ENCODE data around the gene RPL35. TPM values are rescaled to one million over a fixed set of nuclear protein-coding genes. Genes with fewer than 3 reads are reported as not detected.

The RPL35 gene
- polyA plus RNA-seq (2013, experiment 1 of 2; ENCODE audit: insufficient read length): 1,338 TPM
- polyA plus RNA-seq (2013, experiment 2 of 2; ENCODE audit: insufficient read length): 1,339 TPM

DNA sequence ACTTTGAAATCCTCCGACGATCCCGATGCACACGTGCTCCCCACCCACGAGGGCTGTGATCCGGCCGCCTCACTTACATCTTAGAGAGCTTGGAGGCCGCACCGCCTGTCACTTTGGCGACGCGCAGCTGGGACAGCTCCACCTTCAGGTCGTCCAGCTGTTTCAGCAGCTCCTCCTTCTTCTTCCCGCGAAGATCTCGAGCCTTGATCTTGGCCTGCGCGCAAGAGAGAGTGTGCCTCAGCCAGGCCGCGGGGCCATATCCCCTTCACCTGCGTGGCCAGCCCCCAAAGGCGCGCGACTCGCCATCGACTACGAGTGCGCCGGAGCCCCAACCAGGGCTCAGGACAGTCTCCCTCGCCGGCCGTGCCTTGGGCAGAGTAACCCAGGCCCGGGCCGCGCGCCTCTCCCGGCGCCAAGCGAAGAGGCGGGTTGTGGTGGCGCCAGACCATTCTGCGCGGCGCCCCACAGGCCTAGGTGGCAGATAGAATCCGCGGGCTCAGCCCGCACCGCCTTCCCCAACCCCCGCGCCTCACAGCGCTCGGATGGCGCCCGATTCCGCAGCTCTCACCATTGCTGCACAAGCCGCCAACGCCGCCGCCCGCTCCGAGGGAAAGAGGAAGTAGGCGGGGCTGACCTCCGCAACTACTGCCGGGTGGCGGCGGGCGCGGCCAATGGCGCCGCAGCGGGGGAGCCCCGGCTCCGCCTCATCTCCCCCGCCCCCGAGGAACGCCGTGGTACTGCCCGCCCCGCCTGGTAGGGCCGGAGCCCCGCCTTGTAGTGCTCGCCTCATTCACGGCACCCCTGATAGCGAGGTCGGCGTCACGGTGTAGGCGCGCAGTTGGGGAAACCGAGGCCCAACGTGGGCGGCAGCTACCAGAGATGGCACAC is at the start of gene RPL35, which contains the start of gene ARPC5L:
Gene RPL35, minus strand, starts transcription at position 616 of the 888 bp plus-strand sequence. Its CDS starts 45 bp downstream, at position 571.
Gene ARPC5L, plus strand, starts transcription at position 789 of the 888 bp plus-strand sequence. CDS start 7,161 bp downstream, outside the sequence.
- DNase-seq: peak; percentile 94

DNA sequence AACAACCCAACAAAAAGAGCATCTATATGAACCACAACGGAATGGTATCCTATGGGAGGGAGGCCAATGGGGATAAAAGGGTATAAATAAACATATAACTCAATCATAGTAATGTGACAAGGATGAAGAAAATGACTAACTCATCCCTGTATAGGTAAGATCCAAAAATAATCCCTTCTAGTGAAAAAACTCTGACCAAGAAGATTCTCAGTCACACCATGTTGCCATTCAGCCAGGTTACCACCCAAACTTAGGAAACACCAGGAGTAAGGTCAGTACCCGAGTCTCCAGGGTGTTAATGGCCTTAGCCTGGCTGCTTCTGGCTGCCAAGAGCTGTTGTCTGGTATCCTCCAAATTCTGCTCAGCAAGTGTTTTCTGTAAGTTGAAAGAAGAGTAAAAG is 46.3 kb upstream of the RPL35 start:
- DNase-seq: no peak

DNA sequence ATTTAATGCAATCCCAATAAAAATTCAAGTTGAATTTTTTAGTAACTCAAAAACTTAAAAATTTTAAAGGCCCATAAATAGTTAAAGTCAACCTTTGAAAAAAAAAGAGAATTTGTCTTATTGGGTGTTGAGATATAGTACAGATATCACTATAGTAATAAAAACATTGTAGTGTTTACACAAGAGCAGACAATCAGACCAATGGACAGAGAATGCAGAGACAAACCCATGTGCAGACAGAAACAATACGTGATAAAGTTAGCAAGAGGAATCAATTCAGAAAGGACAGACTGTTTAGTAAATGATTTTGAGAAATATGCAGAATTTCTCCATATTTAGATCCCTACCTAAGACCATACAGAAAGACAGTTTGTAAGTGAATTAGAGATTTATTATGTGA is 45.2 kb upstream of the RPL35 start:
- DNase-seq: no peak

DNA sequence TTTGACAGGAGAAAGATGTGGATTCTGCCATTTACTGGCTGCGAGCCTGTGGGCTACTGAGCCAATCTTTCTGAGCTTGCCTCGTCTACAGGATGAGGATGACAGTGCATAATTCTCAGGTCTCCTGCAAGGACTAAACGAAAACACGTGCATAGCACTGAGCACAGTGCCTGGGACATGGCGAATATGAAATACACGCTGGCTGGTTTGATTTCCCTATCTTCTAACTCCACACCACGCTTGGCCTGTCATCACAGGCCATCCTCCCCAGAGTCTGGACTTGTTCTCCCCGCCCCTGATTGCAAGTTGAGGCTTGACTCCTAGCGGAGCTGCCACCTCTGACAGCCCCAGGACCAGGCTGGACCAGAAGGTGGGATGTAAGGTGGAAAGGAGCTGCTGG is 38.1 kb upstream of the RPL35 start:
- no peak for DNase-seq

DNA sequence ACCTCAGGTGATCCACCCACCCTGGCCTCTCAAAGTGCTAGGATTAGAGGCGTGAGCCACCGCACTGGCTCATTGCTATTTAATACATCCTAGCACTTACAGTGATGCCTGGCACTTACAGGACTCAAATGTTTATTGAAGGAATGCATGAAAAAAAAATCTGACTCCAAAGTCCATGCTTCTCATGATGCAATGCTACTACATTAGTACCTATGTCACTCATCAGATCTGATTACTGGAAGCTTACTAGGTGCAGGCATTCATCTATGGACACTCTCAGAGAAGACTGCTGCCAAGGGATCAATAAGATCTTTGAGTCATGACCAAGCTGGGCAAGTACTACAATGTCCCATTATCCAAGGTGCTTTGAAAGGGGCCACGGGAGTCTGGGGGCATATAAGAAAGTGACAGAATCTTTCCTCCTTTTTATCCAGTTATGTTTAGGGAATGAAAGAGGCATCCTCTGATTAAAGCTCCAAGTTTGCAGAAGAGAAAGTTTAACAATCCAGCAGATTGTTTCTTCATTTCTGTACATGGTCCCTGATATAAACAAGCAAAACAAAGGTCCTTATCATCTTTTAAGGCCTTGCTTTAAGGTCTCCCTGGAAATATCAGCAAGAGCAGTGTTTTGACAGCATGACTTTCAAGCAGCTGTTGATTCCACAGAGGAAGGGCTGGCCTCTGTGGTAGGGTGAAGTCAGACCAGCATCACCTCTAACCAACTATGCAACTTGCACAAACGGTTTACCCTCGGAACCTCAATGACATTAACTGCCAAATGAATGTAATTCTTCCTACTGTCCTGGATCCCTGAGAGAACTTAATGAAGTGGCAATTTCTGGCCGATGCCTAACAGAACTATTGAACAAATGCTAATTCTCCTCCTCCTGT is 36.1 kb upstream of the RPL35 start:
- DNase-seq: no peak

DNA sequence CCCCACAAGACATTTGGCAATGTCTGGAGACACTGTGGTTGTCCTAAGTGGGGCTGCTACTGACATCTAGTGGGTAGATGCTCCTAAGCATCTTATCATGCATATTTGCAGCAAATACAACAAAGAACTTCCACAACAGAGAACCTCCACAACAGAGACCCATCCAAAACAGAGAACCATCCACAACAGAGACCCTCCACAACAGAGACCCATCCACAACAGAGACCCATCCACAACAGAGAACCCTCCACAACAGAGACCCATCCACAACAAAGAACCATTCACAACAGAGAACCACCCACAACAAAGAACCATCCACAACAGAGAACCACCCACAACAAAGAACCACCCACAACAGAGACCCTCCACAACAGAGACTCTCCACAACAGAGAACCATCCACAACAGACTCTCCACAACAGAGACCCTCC is 33.0 kb upstream of the RPL35 start:
- peak; percentile 49 for DNase-seq

DNA sequence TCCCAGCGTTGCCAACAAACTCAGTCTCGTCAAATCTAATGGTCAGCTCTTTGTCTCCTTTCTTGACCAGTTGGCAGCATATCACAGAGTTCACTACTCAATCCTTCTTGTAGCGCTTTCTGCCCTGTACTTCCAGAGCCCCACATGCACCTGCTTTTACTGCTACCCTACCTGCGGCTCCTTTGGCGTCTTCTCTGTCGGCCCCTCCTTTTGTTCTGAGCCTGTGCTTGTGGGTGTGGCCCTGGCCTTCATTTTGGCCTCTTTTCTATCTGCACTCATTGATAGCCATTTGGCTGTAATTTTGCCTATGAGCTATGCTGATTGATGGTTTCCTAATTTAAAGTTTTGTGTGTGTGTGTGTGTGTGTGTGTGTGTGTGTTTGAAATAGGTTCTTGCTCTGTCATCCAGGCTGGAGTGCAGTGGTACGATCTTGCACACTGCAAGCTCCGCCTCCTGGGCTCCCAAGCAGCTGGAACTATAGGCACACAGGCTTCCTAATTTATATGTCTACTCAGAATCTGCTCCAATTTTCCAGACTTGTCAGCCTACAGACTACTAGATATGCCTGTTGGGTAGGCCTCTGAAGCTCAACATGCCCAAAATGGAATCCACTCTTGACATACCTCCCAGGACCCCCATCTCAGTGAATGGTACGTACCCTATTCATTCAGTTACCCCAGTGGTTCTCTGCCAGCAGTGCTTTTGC is 32.4 kb upstream of the RPL35 start:
- no peak for DNase-seq

DNA sequence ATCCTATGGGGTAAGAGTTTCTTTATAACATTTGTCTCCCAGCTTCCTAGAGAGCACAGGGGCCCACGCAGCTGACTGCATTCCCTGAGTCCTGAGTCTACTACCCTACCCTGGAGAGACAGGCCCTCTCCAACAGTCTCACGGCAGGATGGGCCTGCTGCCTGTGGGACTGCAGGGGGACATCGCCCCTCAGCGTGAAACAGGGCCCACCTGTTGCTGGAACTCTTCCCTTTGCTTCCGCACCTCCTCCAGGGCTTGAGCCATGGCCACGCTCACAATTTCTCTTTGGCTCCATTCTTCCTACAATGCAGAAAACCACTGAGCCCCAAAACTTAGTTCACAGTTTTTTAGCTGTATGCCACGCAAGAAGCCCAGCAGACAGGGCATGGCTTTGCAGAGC is 28.4 kb upstream of the RPL35 start:
- no peak for DNase-seq

DNA sequence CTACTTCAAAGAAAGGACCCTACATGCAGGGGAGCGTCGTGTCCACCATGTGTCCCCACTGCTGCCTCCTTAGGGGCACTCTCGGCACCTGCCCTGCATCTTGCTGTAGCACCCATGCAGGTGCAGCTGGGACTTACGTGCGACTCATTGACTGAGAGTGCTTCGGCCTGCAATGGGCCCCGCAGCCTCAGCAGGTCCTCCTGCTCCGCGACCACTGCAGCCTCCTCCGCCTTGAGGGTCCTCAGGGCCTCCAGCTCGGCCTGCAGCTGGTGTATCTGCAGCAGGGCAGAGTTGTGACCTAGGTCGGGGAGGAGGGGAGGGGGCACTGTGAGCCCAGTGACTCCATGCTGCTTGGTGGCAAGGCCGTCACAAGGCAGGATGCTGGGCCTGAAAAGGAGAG is 27.2 kb upstream of the RPL35 start:
- no peak for DNase-seq

DNA sequence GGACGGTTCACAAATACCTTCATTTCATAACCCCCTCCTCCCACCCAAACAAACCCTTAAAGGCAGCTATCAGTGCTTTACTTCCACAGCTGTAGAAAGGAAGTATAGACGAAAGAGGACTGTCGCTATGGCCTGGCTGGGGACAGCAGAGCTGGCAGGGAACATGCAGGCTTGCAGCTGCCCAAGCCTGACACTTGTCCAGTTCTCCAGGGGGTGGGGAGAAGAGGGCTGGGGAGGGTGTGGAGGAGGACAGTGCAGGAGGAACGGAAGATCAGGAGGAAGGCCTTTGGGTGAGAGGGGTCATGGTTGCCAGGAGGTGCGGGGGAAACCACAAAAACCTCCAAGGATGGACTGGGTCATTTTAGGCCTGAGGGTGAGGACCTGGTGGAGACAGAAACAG is 26.1 kb upstream of the RPL35 start:
- no peak for DNase-seq

DNA sequence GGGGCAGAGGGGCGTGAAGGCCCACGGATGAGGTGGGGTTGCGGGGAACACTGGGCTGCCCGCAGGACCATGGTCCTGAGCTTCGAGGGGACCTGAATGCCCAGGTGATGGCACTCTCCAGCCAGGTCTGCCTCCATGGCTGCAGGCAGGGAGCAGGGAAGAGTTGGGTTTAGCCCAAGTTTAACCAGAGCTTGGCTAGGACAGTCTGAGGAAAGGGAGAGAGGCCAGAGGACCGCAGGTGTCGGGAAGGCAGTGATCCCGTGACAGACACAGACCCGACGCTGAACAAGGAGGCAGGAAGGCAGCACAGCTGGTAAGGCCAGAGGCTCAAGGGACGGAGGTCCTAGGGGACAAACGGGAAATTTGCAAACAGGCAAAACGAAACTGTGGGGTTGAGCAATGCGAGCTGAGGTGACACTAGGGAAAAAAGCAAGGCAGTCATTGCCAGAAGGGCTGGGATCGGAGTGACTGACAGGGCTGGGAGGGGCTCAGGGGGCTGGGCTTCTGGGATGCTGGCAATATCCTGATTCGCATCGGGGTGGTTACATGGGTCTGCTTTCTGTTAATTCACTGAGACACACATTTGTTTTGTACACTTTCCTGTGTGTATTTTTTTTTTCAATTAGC is 25.2 kb upstream of the RPL35 start:
- no peak for DNase-seq

DNA sequence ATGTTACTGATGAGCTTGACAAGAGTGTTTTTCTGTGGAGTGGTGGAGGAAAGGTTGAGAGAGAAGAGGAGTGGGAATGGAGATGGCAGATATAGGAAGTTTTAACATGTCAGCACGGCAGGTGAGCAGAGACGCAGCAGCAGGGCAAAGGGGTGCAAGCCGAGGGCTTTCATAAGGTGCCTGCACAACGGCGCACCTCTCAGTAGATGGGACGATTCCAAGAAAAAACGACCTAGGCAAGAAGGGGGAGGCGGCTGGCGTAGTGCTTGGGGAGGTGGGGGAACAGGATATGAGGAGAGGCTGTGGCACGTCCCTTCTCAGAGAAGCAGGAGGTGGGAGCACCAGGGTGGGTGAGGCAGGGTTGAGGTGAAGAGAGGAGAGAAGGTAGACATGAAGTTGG is 24.7 kb upstream of the RPL35 start:
- no peak for DNase-seq

DNA sequence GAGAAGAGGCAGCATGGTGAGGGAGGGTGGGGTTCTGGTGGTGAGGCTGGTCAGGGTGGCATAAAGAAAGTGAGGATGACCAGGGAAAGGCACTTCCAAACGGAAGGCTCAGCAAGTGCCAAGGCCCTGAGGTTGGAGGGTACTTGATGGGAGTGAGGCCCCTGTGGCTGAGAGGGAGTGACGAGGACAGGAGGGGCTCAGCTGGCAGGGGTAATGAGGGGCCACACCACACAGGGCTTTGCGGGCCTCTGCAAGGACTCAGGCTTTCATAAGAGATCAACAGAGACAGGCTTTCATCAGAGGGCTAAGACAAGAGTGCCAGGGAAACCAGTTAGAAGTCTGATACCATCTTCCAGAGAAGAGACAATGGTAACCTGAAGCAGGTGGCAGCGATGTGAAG is 23.8 kb upstream of the RPL35 start:
- DNase-seq: no peak

DNA sequence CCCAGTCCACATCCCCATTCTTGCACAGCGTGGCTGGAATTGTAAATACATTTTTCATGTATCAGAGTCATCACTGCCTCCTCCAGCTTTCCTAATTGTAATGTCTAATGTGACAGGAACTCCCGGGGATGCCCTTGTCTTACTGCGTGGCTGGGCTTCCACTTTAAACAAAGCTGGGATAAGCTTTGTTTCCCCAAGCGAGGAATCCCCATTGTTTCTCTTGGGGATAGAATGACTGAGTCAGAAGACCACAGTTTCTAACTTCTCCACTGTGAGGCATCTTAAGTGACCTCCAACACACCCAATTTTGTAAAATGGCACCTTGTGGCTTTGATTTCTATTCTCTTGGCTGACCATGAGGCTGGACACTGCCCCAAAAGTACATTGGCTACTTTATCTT is 22.6 kb upstream of the RPL35 start:
- DNase-seq: no peak

DNA sequence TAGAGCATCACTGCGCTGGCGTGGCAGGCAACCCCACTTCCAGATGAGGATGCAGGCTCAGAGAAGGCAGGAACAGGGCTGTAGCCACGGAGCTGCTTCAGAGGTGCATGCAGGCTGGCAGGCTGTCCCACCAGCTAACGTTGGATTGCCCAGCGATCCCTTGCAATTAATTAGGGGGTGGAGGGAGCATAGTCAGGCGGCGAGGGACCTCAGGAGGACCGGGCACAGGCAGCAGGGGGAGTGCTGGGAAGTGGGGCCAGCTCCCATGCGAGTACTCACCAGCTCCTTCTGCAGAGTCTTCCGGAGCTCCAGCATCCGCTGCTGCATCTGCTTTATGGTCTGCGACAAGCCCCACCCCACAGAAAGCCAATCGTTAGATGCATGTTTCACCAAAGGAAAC is 20.5 kb upstream of the RPL35 start:
- no peak for DNase-seq

DNA sequence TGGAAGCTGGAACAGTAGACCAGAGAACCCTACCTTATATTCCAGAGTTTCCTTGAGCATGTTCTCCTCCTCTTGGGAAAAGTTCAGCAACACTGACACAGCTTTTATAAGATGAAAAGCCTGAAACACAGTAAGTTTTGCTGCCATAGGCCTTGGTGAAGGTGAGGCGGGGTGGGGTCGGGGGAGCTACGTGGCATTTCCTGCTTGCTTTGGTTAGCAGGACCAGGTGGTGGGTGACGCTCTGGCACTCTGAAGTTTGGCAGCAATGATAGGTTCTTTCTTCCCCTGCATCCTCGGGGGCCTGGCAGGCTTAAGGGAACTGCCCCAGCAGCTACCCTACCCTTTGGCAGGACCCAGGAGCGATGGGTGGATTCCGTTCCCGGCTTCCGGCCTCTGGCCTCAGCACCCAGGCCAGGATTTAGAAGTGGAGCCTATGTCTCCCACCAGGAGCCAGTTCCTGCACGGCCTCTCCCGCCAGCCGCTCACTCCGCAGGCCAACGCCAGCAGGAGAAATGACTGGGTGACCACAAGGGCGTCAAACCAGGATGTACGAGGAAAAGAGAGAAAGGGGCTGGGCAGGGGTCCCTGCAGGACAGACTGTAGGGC is 19.5 kb upstream of the RPL35 start:
- DNase-seq: no peak

DNA sequence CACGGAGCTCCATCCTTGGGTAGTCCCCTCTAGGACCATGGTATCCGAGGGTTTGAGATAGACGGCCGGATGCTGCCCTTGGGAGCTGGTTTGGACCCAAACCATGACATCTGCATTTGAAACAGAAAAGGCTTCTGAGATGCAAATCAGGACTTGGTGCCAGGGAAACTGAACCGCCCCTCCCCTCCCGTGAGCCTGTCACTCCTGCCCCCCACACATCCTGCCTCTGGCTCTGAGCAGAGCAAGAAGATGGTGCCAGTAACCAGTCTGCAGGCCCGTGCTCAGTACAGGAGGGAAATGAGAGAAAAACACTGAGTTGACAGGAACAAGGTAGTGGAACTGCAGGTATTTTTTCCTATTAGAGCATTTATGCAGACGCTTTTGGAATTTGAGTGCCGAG is 18.7 kb upstream of the RPL35 start:
- DNase-seq: no peak

DNA sequence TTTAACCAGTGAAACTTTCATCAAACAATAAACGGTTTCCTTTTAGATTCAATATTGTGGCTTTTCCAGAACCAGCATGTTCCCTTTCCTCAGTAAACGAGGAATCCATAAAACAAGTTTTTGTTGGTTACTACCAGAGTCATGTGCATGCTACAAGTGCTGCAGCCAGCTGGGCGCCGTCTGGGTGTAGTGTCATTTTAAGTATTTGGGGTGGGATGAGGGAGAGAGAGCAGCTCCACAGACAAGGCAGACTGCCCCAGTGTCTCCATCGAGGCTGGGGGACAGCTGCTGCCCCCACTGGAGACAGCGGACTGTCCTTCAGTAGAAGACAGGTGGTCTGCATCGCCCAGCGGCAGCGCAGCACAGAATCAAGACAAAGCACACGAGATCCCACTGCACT is 17.5 kb upstream of the RPL35 start:
- no peak for DNase-seq

DNA sequence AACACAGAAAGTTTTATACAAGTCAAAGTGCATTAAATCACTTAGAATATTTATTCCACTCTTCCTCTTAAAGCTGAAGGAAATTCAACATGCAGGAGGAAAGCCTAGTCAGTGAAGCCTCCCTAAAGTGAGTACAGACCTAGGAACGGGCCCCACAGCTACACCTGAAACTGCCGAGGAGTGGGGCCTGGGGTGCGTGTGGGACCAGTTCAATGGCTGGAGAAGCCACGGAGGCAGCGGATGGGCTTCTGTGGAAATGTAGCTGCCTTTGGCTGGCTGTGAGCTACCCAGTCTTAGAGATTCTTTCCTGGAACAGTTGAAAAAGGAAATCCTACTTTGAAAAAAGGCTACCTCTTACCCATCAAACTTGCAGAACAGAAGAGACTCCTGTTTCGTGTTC is 16.8 kb upstream of the RPL35 start:
- no peak for DNase-seq

DNA sequence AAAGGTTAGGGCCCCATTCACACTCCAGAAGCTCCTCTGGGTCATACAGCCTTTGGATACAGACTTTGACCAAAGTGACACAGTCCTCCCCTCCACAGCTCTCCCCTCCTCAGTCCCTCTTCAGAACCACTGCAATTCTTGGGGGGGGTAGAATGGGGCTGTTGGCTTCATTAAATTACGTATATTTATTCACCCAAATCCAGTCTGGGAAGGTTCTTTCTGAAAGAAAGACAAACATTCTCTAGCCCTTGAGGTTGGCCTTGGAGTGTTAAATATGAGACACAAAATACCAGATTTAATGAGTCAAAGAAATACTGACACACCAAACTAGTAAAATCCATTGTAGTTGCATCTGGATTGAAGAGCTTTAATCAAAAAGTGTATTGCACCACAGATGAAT is 16.3 kb upstream of the RPL35 start:
- DNase-seq: no peak

DNA sequence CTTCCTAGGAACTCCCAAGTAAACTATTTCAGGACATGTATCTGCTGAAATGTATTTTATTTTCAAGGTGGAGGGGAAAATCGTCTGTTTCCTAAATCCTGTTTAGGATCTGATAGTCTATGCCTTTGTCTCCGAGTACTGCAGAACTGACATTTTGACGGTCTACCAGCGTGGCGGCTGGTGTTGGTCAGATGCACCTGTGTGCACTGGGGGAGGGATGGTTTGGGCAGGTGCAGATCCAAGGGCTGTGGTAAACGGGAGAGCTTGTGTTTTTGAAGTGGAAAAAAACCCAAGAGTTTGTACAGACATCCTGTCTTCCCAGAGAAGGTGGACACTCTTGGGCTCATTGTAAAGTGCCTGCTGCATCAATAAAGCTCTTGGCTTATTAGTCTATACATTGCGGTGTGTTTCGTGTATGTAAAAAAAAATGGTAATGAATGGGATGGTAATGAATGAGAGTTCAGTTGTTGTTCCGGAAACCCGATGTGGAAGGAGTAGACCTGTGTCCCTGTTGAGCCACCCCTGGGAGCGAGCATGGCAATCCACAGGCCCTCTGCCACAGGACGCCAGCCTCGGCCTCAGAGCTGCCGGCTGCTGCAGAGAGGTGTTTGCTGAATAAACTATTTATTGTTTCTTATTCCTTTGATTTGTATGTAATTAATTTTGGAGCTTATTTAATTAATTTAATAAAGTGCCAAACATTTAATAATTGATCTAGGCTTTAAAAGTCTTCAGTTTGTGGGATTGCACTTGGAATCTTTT is 15.4 kb upstream of the RPL35 start:
- no peak for DNase-seq

All from fibroblast of skin of abdomen (primary cell).